Measurements from ENCODE around the gene ARHGAP28.

DNA sequence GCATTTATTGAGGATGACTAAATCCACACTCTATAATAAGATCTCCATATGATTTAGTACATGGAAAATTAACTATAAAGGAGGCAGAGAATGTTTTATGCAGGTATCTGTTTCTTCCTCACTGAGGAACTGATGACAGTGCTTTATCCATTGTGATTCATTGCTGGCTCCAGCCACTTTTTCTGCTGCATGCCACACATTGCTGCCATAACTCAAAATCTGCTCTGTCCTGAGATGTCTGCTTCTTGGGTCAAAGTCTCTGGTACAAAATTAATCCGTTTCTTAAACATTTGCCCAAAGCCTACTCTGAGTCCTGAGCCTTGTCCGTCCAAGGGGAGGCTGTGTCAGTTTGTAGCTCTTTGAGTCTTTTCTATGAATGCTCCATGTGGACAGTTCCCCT, 15.5 kb upstream of the ARHGAP28 start:
- TF ChIP-seq, protein P1, sequence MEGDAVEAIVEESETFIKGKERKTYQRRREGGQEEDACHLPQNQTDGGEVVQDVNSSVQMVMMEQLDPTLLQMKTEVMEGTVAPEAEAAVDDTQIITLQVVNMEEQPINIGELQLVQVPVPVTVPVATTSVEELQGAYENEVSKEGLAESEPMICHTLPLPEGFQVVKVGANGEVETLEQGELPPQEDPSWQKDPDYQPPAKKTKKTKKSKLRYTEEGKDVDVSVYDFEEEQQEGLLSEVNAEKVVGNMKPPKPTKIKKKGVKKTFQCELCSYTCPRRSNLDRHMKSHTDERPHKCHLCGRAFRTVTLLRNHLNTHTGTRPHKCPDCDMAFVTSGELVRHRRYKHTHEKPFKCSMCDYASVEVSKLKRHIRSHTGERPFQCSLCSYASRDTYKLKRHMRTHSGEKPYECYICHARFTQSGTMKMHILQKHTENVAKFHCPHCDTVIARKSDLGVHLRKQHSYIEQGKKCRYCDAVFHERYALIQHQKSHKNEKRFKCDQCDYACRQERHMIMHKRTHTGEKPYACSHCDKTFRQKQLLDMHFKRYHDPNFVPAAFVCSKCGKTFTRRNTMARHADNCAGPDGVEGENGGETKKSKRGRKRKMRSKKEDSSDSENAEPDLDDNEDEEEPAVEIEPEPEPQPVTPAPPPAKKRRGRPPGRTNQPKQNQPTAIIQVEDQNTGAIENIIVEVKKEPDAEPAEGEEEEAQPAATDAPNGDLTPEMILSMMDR (IDR thresholded peaks at IDR 0.05) = no peak
- no peak for TF ChIP-seq POLR2A (IDR thresholded peaks at IDR 0.05)

Data from right lobe of liver (tissue), 4 donors.